ENCODE results near the gene TMEM176A.

The TMEM176A gene

GRCh38 chr7:150820578-150821198, 20.1 kb downstream of the TMEM176A start:
- no peak for DNase-seq

GRCh38 chr7:150823043-150823442, 22.5 kb downstream of the TMEM176A start:
- DNase-seq = no peak

GRCh38 chr7:150823484-150824126, 23.0 kb downstream of the TMEM176A start:
- no peak for DNase-seq

- no peak for DNase-seq
Observed at GRCh38 chr7:150824379-150825177, 24.0 kb downstream of the TMEM176A start.

- no peak for DNase-seq
Observed at GRCh38 chr7:150826061-150826849, 25.7 kb downstream of the TMEM176A start.

GRCh38 chr7:150828384-150828783, 27.8 kb downstream of the TMEM176A start:
- no peak for DNase-seq

GRCh38 chr7:150829426-150829825, 28.9 kb downstream of the TMEM176A start:
- DNase-seq = no peak

- DNase-seq = no peak
Observed at GRCh38 chr7:150830937-150831336, 30.4 kb downstream of the TMEM176A start.

- no peak for DNase-seq
Observed at GRCh38 chr7:150831851-150832250, 31.3 kb downstream of the TMEM176A start.

- no peak for DNase-seq
Observed at GRCh38 chr7:150835019-150835418, 34.5 kb downstream of the TMEM176A start.

- DNase-seq = no peak
Observed at GRCh38 chr7:150835702-150836280, 35.2 kb downstream of the TMEM176A start.

- DNase-seq = no peak
Observed at GRCh38 chr7:150838965-150839650, 38.5 kb downstream of the TMEM176A start.

GRCh38 chr7:150842018-150842417, 41.4 kb downstream of the TMEM176A start:
- DNase-seq = no peak

GRCh38 chr7:150842716-150843115, 42.1 kb downstream of the TMEM176A start:
- DNase-seq = no peak

GRCh38 chr7:150845421-150845861, 44.9 kb downstream of the TMEM176A start:
- DNase-seq = no peak

GRCh38 chr7:150846291-150847115, 45.9 kb downstream of the TMEM176A start:
- no peak for DNase-seq

GRCh38 chr7:150847536-150847935, 47.0 kb downstream of the TMEM176A start:
- no peak for DNase-seq

- no peak for DNase-seq
Observed at GRCh38 chr7:150848111-150848510, 47.5 kb downstream of the TMEM176A start.

- DNase-seq = no peak
Observed at GRCh38 chr7:150848561-150849115, 48.1 kb downstream of the TMEM176A start.

GRCh38 chr7:150849204-150849775, 48.7 kb downstream of the TMEM176A start:
- no peak for DNase-seq

Measured in CD4-positive, alpha-beta T cell treated with Interleukin-1 beta for 1 hour (primary cell).